ENCODE data around the gene DFFB.

DFFB gene

DNA sequence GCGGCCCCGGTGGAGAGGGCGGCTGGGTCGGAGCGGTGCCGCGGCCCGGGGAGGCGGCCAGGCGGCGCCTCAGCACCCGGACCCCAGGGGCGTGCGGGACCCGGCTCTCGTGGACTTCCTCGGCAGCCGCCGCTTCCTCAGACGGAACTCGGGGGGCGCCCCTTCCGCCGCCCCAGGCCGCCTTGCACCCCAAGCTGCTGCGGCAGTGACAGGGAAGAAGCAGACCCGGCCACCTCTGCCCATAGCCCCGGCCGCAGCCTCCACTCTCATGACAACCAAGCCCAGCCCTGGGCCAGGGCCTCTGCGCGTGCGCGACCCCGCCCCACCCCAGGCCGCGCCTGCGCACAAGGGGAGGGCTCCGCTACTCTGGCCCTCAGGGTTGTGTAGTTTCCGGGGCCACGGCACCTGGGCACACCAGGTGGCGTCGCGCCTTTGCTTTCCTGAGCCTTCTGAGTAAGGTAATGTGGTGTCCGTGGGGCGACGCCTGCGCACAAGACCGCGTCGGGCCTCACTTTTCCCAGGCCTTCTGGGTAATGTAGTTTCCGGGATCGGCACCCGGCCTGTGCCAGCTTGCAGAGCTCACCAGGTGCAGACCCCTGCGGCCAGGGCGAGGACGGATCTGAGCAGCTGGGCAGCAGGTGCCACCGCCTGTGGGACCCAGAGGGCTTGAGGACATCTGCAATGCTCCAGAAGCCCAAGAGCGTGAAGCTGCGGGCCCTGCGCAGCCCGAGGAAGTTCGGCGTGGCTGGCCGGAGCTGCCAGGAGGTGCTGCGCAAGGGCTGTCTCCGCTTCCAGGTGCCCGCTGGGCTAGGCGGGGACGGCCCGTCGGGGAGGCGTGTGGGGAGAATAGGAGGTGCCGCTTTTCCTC is at the start of gene DFFB, which contains the start of gene CEP104:
TSS of gene DFFB (plus strand) at position 554 of the 868 bp plus-strand sequence. CDS start at position 682, 128 bp downstream.
TSS of gene CEP104 (minus strand) at position 289 of the 868 bp plus-strand sequence. CDS start 4,804 bp downstream, outside the sequence.
- peak; percentile 99 for DNase-seq

GRCh38 chr1:3807769-3808168 is 49.5 kb upstream of the DFFB start:
- no peak for DNase-seq

DNA sequence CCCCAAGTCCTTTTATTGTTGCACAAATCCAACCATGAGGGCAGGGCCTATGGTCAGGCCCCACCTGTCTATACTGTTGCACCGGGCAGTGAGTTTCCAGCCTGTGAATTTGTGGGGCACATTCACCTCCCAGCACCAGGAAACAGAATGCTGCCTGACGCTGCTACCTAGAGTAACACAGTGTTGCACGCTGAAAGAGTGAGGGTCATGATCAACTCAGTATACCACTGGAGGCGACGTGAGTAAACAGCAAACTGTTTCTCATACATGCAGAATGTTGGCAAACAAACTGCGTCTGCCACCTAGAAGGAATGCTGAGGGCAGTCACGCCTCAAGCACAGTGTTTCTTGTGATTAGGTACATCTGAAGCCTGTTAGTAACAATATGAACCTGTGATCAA is 47.6 kb upstream of the DFFB start:
- DNase-seq: no peak

GRCh38 chr1:3810149-3810761 is 47.0 kb upstream of the DFFB start:
- peak in 1 of 2 donors; percentile 20 for DNase-seq

GRCh38 chr1:3811595-3811911 is 45.7 kb upstream of the DFFB start:
- DNase-seq: no peak

DNA sequence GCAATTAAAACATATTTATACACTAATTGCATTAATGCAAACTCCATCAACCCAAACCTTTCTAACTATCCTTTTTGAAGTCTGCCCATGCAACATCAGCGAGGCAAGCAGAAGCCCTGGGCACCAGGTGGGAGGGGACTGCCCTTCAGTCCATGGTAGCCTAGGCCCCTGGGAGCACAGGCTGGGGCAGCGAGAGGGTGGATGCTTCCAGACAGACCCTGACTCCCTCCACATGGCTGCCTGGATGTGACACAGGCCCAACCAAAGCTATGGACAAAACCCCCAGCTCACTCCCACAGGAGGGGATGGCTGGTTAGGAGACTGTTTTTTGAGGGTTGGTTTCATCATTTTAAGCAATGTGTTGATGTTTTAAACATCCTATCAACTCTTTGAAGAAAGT is 43.2 kb upstream of the DFFB start:
- DNase-seq: no peak

GRCh38 chr1:3814771-3815561 is 42.3 kb upstream of the DFFB start:
- DNase-seq: no peak

GRCh38 chr1:3816331-3817137 is 40.7 kb upstream of the DFFB start:
- no peak for DNase-seq

- no peak for DNase-seq
Measured at GRCh38 chr1:3817138-3817740, 40.0 kb upstream of the DFFB start.

DNA sequence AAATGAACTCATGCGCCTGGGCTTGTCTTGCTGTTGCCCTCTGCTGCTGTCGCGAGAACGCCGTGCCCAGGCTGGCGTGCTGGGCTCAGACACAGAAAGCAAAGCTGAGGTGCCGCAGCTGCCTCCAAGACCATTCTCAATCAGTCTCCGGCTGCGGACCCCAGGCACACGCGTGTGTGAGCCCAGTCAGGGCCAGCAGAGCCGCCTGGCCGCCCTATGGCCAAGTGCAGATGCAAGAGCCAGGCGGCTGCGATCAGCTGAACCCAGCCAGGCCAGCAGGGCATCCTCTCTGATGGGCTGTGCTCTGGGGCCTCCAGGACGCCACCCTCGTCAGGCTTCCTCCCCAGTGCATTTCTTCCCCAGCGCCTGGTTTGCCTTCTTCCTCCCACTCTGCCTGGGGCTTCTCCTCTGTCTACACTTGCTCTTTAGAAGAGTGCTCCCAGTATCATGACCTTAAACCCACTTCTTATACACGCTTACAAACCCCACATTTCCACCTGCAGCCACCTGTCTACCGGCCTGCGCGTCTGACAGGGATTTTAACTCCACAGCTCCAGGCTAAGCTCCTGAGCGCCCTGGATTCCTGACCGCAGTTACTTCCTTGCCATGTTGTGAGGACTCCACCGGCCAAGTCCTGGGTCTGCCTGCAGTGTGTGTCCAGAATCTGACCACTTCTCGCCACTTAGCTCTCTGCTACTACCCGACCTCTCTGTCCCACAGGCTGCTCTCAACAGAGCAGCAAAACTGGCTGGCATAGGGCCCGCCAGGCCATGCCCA is 39.3 kb upstream of the DFFB start:
- DNase-seq: no peak

DNA sequence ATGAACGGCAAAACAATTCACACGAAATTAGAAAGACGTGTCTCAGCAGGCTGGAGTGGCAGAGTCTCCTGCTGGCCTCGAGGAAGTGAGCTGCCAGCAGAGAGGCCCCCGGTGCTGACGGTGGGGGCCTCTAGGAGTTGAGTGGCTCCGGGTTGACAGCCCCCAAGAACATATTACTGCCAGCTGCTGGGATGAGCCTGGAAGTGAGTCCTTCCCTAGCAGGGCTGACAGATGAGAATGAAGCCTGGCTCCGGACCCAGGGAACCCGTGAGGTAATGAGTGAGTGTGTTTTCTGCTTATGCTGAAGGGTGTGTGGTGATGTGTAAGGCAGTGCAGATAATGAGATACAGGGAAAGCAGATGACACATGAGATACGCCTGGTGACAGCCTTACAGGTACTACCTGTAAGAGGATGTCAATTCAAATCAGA is 37.5 kb upstream of the DFFB start:
- DNase-seq: no peak

DNA sequence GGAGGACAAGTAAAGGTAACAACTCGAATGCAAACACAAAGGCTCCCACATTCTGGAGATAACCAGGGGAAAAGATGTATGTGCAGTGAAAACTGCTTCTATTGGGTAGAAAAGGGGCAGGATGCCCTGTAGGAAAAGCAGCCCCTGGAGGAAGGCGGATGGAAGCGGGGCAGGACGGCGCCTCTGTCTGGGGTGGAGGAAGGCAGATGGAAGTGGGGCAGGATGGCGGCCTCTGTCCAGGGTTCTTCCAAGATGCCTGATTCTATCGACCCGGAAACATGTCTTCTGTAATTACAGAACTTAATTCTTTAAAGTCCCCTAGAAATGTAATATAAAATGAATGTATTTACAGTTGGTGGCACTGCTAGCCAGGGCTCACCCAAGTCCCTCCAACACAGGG is 37.0 kb upstream of the DFFB start:
- no peak for DNase-seq

GRCh38 chr1:3821004-3821403 is 36.3 kb upstream of the DFFB start:
- no peak for DNase-seq

- no peak for DNase-seq
Measured at GRCh38 chr1:3821447-3821846, 35.8 kb upstream of the DFFB start.

DNA sequence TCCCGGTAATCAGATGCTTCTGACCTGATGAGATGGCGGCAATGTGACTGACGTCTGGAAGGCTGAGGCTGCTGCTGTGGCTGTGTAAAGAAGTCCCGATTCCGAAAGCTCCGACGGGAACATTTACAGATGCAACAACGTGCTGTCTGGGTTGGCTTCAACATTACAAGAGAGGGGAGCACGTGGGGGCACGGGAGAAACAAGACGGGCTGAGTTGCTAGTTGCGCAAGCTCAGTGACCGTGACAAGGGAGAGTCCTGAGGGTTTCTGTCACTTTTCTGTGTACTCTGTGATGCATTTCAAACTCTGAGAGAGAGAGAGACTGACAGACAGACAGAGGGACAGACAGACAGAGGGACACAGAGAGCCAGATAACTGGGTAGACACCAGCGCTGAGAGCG is 35.4 kb upstream of the DFFB start:
- no peak for DNase-seq

DNA sequence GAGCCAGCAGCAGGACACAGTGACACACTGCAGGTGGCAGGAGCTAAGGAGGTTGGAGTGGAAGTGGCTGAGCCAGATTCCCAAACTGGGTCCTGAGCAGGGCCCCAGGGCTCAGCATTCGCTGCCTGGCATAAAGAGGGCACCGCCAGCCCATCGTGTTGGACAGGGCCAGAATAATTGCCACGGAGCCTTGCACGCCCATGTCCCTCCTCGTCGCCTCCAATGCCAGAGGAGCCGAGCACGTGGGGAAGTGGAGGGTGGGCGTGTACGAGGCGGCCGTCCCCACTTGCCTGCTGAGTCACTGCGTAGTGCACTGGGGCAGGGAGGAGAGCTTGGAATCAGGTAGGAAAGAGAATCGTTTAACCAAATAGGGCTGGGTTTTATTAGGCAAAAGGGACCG is 34.9 kb upstream of the DFFB start:
- DNase-seq: no peak

DNA sequence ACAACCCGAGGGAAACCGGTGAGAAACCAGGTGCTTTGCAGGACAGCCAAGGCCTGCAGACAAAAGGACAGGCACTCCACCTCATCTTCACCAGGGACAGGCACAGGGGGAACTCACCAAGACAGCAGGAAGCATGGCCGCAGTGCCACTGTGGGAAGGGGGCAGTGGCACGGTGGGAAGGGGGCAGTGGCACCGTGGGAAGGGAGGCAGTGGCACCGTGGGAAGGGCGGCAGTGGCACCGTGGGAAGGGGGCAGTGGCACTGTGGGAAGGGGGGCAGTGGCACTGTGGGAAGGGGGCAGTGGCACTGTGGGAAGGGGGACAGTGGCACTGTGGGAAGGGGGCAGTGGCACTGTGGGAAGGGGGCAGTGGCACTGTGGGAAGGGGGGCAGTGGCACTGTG is 32.6 kb upstream of the DFFB start:
- no peak for DNase-seq

- DNase-seq: no peak
Measured at GRCh38 chr1:3825356-3825755, 31.9 kb upstream of the DFFB start.

- DNase-seq: no peak
Measured at GRCh38 chr1:3827813-3828307, 29.4 kb upstream of the DFFB start.

DNA sequence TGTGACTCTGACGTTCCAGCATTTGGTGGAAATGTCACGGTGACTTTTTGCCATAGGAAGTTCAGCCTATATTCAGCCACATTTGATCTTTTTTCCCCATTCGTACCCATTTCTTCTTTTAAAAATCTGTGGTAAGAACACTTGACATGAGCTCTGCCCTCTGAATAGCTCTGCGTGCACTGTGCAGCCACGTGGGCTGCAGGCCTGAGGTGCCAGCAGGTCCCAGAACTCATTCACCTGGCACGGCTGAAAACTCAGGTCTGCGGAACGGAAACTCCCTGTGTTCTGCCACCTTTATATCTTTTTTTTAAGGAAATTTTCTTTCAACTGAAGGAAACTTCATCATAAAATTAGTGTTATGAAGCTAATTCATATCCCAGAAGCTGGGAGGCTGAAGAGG is 28.9 kb upstream of the DFFB start:
- DNase-seq: no peak

- no peak for DNase-seq
Measured at GRCh38 chr1:3831689-3832088, 25.6 kb upstream of the DFFB start.
